Common myeloid progenitor, CD34-positive (primary cell): ENCODE results near the gene GK.
"Not testable (repeated sequence)": the region's sequence is repeated elsewhere in the genome, so short reads cannot be mapped to it uniquely, and the experiment has no call there.

ENCODE experiments used
- CTCF ChIA-PET: fragments of 350-600 bp; sonication (Branson Sonifier 250); formaldehyde crosslinking; loops from one replicate; lab custom pipeline; 2021; ENCODE audit warnings: antibody characterized with exemption; lab: Charles Lee
- POLR2A ChIA-PET: fragments of 350-600 bp; sonication (Branson Sonifier 250); formaldehyde crosslinking; loops from one replicate; lab custom pipeline; 2021; ENCODE audit warnings: antibody characterized with exemption; lab: Charles Lee
- DNase-seq, 3 donors: peaks; one replicate each; pipeline versions ENCODE4 v3.0.0 to v3.0.0-alpha.2; 2013
- H3K27ac ChIP-seq, 2 experiments: 1 replicate in 1 of 2; 2 replicates in 1 of 2; pipeline ENCODE4 v1.7.0; 2013; ENCODE audit warnings: inconsistent platforms in 2 of 2, low read length in 2 of 2, mild to moderate bottlenecking in 2 of 2, low read depth in 1 of 2, moderate library complexity in 1 of 2; ENCODE audit not compliant: severe bottlenecking in 2 of 2, insufficient read depth in 1 of 2, poor library complexity in 1 of 2
- H3K27me3 ChIP-seq, 5 experiments: replicated peaks in 2 of 5; 1 replicate in 3 of 5; 2 replicates in 2 of 5; pipeline versions ENCODE4 v1.6.1 to v1.7.0; 2013; ENCODE audit warnings: low read length in 4 of 5, mild to moderate bottlenecking in 2 of 5, moderate library complexity in 2 of 5, inconsistent platforms in 1 of 5; ENCODE audit not compliant: insufficient read depth in 5 of 5, control insufficient read depth in 4 of 5
- H3K36me3 ChIP-seq, 4 experiments: 1 replicate in 2 of 4; 2 replicates in 2 of 4; pipeline versions ENCODE4 v1.6.1 to v1.7.0; 2013; ENCODE audit warnings: low read length in 3 of 4, control low read depth in 1 of 4, mild to moderate bottlenecking in 1 of 4; ENCODE audit not compliant: control insufficient read depth in 4 of 4, insufficient read depth in 4 of 4
- H3K4me1 ChIP-seq, 4 experiments: 1 replicate in 3 of 4; 2 replicates in 1 of 4; pipeline versions ENCODE4 v1.6.1 to v1.7.1; 2013; ENCODE audit warnings: low read length in 3 of 4, mild to moderate bottlenecking in 3 of 4, control low read depth in 1 of 4, inconsistent platforms in 1 of 4, moderate library complexity in 1 of 4; ENCODE audit not compliant: control insufficient read depth in 4 of 4, insufficient read depth in 4 of 4; ENCODE audit errors: control extremely low read depth in 1 of 4
- H3K4me3 ChIP-seq, 7 experiments: 1 replicate in 4 of 7; 2 replicates in 3 of 7; pipeline versions ENCODE4 v1.5.1 to v1.7.0; 2013; ENCODE audit warnings: mild to moderate bottlenecking in 7 of 7, low read length in 6 of 7, moderate library complexity in 6 of 7, inconsistent platforms in 2 of 7, low read depth in 2 of 7, control low read depth in 1 of 7; ENCODE audit not compliant: insufficient read depth in 4 of 7, control insufficient read depth in 1 of 7; ENCODE audit errors: extremely low read depth in 1 of 7
- H3K9me3 ChIP-seq, 5 experiments: 1 replicate in 4 of 5; 2 replicates in 1 of 5; pipeline versions ENCODE4 v1.6.1 to v1.7.1; 2013; ENCODE audit warnings: low read length in 4 of 5, mild to moderate bottlenecking in 2 of 5, inconsistent platforms in 1 of 5, low read depth in 1 of 5, moderate library complexity in 1 of 5; ENCODE audit not compliant: control insufficient read depth in 4 of 5, insufficient read depth in 2 of 5; ENCODE audit errors: control extremely low read depth in 1 of 5
- WGBS: methylation state at CpG from one replicate; pipeline ENCODE4 v1.1.5; 2013; ENCODE audit not compliant: insufficient coverage; 5-methylcytosine and 5-hydroxymethylcytosine counted together

Gene GK

GRCh38 chrX:30661228-30661627 is 8.0 kb downstream of the GK start:
- Histone ChIP-seq H3K27ac (no peak overlapping the region), H3K4me3 (no peak overlapping the region), H3K36me3 (no peaks in the 10 kb centered on the region), H3K9me3 (no peaks in the 10 kb centered on the region), H3K27me3 (no peaks in the 10 kb centered on the region), H3K4me1 (peaks cover 0 to 10% (median 5%) of the 10 kb centered on the region in 4 experiments)
- DNase-seq = no peak
- CTCF ChIA-PET = interaction anchor here (2.7 kb wide), 1 partner anchor 9 kb away, joined by 11 read pairs; no protein-coding TSS in a partner anchor
- 91% methylated on average over 6 of the region's 6 CpGs for WGBS
- POLR2A ChIA-PET = no interaction called here

GRCh38 chrX:30663322-30663721 is 10.1 kb downstream of the GK start:
- Histone ChIP-seq H3K27ac (no peak overlapping the region), H3K27me3 (no peaks in the 10 kb centered on the region), H3K36me3 (peaks cover 0 to 2% (median 0%) of the 10 kb centered on the region in 4 experiments), H3K4me1 (peaks cover 0 to 3% (median 1%) of the 10 kb centered on the region in 4 experiments), H3K9me3 (no peaks in the 10 kb centered on the region), H3K4me3 (no peak overlapping the region)
- 100% methylated on average over 1 of the region's 2 CpGs for WGBS
- DNase-seq = no peak
- POLR2A ChIA-PET = no interaction called here
- CTCF ChIA-PET = interaction anchor here (0.9 kb wide), 1 partner anchor 28 kb away, joined by 3 read pairs; no protein-coding TSS in a partner anchor

- no peaks in the 10 kb centered on the region for H3K4me1 ChIP-seq
- ChIA-PET CTCF (interaction anchor here (1.8 kb wide), 1 partner anchor 12 kb away, joined by 6 read pairs; the partner anchor contains the start of gene GK), POLR2A (no interaction called here)
- H3K4me3 ChIP-seq = no peak overlapping the region
- H3K27ac ChIP-seq = no peak overlapping the region
- H3K27me3 ChIP-seq = no peaks in the 10 kb centered on the region
- H3K9me3 ChIP-seq = no peaks in the 10 kb centered on the region
- no peak for DNase-seq
- H3K36me3 ChIP-seq = peaks cover 2 to 7% (median 5%) of the 10 kb centered on the region in 4 experiments
Observed at GRCh38 chrX:30665471-30665870, 12.2 kb downstream of the GK start.

- 60% methylated on average over 1 of the region's 2 CpGs for WGBS
- CTCF ChIA-PET = no interaction called here
Observed at GRCh38 chrX:30666094-30666493, 12.9 kb downstream of the GK start.

GRCh38 chrX:30668581-30668980 is 15.4 kb downstream of the GK start:
- no peak overlapping the region for H3K27ac ChIP-seq
- peaks cover 2 to 7% (median 5%) of the 10 kb centered on the region in 4 experiments for H3K36me3 ChIP-seq
- no peaks in the 10 kb centered on the region for H3K27me3 ChIP-seq
- no peak overlapping the region for H3K4me3 ChIP-seq
- 90% methylated on average over 4 of the region's 4 CpGs for WGBS
- CTCF ChIA-PET = no interaction called here
- POLR2A ChIA-PET = no interaction called here
- no peaks in the 10 kb centered on the region for H3K9me3 ChIP-seq
- no peaks in the 10 kb centered on the region for H3K4me1 ChIP-seq
- DNase-seq = no peak

More at GRCh38 chrX:30666094-30666493, 12.9 kb downstream of the GK start:
- H3K27me3 ChIP-seq = no peaks in the 10 kb centered on the region
- H3K27ac ChIP-seq = no peak overlapping the region
- no peak for DNase-seq
- POLR2A ChIA-PET = no interaction called here
- H3K4me3 ChIP-seq = no peak overlapping the region
- H3K4me1 ChIP-seq = no peaks in the 10 kb centered on the region
- no peaks in the 10 kb centered on the region for H3K9me3 ChIP-seq
- H3K36me3 ChIP-seq = peaks cover 2 to 7% (median 5%) of the 10 kb centered on the region in 4 experiments

GRCh38 chrX:30671189-30671588 is 18.0 kb downstream of the GK start:
- CTCF ChIA-PET = interaction anchor here (1.1 to 2.3 kb wide), 5 partner anchors 11 to 101 kb away, joined by 3 to 11 read pairs (median 4); no protein-coding TSS in a partner anchor
- WGBS = no CpG with 5 or more reads among the region's 3 CpGs
- POLR2A ChIA-PET = not testable (repeated sequence)

GRCh38 chrX:30673127-30673796 is 20.0 kb downstream of the GK start:
- ChIA-PET CTCF (no interaction called here), POLR2A (no interaction called here)
- no peaks in the 10 kb centered on the region for H3K9me3 ChIP-seq

More at GRCh38 chrX:30671189-30671588, 18.0 kb downstream of the GK start:
- not testable (repeated sequence) for H3K4me1 ChIP-seq, H3K27me3 ChIP-seq, H3K4me3 ChIP-seq, H3K9me3 ChIP-seq, H3K27ac ChIP-seq
- H3K36me3 ChIP-seq = peaks cover 2 to 11% (median 5%) of the 10 kb centered on the region in 4 experiments
- peak; percentile 50 to 79 (median 74) for DNase-seq

More at GRCh38 chrX:30673127-30673796, 20.0 kb downstream of the GK start:
- peaks cover 2 to 10% (median 5%) of the 10 kb centered on the region in 4 experiments for H3K36me3 ChIP-seq
- 67% methylated on average over 4 of the region's 4 CpGs for WGBS
- H3K4me1 ChIP-seq = no peaks in the 10 kb centered on the region
- DNase-seq = no peak
- no peak overlapping the region for H3K27ac ChIP-seq
- no peaks in the 10 kb centered on the region for H3K27me3 ChIP-seq
- no peak overlapping the region for H3K4me3 ChIP-seq
